Neural crest cell (in vitro differentiated cells): ENCODE results near the gene CDHR5. TPM values are rescaled to one million over a fixed set of nuclear protein-coding genes. Genes with fewer than 3 reads are reported as not detected.
A peak's percentile ranks its signal among the peaks of the same experiment; 100 is the strongest.

Experiments used
- DNase-seq: peaks from one replicate; pipeline ENCODE4 v3.0.0; 2021; ENCODE audit warnings: low read depth, mixed read lengths, low spot score
- H3K27ac Mint-ChIP-seq: one replicate; pipeline ENCODE4 v1.8.0; 2021; ENCODE audit warnings: mild to moderate bottlenecking, mixed read lengths; ENCODE audit not compliant: unreplicated experiment
- H3K27me3 Mint-ChIP-seq: 2 replicates; pipeline ENCODE4 v1.8.0; 2021; ENCODE audit warnings: low read depth, mild to moderate bottlenecking, mixed read lengths
- H3K36me3 Mint-ChIP-seq: 2 replicates; pipeline ENCODE4 v1.8.0; 2021; ENCODE audit warnings: low read depth, mild to moderate bottlenecking, mixed read lengths
- H3K4me1 Mint-ChIP-seq: 2 replicates; pipeline ENCODE4 v1.8.0; 2021; ENCODE audit warnings: mixed read lengths
- H3K4me3 Mint-ChIP-seq: one replicate; pipeline ENCODE4 v1.8.0; 2021; ENCODE audit warnings: mild to moderate bottlenecking, mixed read lengths
- H3K9me3 Mint-ChIP-seq: 2 replicates; pipeline ENCODE4 v1.8.0; 2021; ENCODE audit warnings: mixed read lengths
- total RNA-seq: library from RNA; stranded (reverse); gene quantifications from 2 replicates; pipeline ENCODE4 v1.2.1, GENCODE V29; 2021
- TF ChIP-seq, protein P1 (sequence below): fragments of 200-600 bp; sonication (generic); conservative IDR thresholded peaks from 2 replicates; pipeline ENCODE4 v1.5.0; 2021; ENCODE audit warnings: antibody characterized with exemption, mild to moderate bottlenecking

The CDHR5 gene
- total RNA-seq, 1 donor from 2014 or later, result not detected

GRCh38 chr11:579830-580601 lies 44.7 kb downstream of the CDHR5 start:
- Mint-ChIP-seq H3K4me1 (peaks cover 24% of the 10 kb centered on the region), H3K4me3 (peak overlapping the region; percentile 67), H3K36me3 (no peaks in the 10 kb centered on the region), H3K27ac (no peak overlapping the region), H3K27me3 (peaks cover 10% of the 10 kb centered on the region), H3K9me3 (no peaks in the 10 kb centered on the region)
- TF ChIP-seq, protein P1, sequence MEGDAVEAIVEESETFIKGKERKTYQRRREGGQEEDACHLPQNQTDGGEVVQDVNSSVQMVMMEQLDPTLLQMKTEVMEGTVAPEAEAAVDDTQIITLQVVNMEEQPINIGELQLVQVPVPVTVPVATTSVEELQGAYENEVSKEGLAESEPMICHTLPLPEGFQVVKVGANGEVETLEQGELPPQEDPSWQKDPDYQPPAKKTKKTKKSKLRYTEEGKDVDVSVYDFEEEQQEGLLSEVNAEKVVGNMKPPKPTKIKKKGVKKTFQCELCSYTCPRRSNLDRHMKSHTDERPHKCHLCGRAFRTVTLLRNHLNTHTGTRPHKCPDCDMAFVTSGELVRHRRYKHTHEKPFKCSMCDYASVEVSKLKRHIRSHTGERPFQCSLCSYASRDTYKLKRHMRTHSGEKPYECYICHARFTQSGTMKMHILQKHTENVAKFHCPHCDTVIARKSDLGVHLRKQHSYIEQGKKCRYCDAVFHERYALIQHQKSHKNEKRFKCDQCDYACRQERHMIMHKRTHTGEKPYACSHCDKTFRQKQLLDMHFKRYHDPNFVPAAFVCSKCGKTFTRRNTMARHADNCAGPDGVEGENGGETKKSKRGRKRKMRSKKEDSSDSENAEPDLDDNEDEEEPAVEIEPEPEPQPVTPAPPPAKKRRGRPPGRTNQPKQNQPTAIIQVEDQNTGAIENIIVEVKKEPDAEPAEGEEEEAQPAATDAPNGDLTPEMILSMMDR, result no peak
- no peak for DNase-seq

GRCh38 chr11:578276-579035 lies 46.3 kb downstream of the CDHR5 start:
- Mint-ChIP-seq H3K4me1 (peaks cover 27% of the 10 kb centered on the region), H3K36me3 (no peaks in the 10 kb centered on the region), H3K9me3 (no peaks in the 10 kb centered on the region), H3K27ac (no peak overlapping the region), H3K27me3 (peaks cover 25% of the 10 kb centered on the region), H3K4me3 (peak overlapping the region; percentile 91)
- TF ChIP-seq, protein P1, result no peak
- no peak for DNase-seq

DNA sequence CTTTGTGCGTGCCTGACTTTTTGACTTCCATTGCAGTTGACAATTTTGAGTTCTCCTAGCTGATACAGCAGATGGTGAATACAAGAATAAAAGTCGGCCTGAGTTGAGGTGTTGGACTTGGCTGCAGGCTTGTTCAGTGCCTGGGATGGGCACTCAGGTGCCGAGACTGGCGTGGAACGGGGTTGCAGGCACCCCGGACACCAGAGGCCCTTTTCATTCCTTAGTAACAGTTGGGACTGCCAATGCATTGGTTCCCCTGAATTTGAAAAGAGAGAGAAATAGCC lies 47.2 kb downstream of the CDHR5 start:
- Mint-ChIP-seq H3K27ac (peak overlapping the region; percentile 93), H3K36me3 (no peaks in the 10 kb centered on the region), H3K27me3 (peaks cover 29% of the 10 kb centered on the region), H3K9me3 (no peaks in the 10 kb centered on the region), H3K4me3 (peak overlapping the region; percentile 91), H3K4me1 (peaks cover 27% of the 10 kb centered on the region)
- TF ChIP-seq, protein P1, result no peak
- DNase-seq, result no peak

GRCh38 chr11:576811-577610 lies 47.7 kb downstream of the CDHR5 start:
- no peaks in the 10 kb centered on the region for H3K36me3 Mint-ChIP-seq
- TF ChIP-seq, protein P1, result no peak
- H3K27ac Mint-ChIP-seq, result peak overlapping the region; percentile 93
- no peaks in the 10 kb centered on the region for H3K9me3 Mint-ChIP-seq
- H3K4me3 Mint-ChIP-seq, result peak overlapping the region; percentile 91
- peaks cover 27% of the 10 kb centered on the region for H3K4me1 Mint-ChIP-seq
- peaks cover 29% of the 10 kb centered on the region for H3K27me3 Mint-ChIP-seq
- no peak for DNase-seq

DNA sequence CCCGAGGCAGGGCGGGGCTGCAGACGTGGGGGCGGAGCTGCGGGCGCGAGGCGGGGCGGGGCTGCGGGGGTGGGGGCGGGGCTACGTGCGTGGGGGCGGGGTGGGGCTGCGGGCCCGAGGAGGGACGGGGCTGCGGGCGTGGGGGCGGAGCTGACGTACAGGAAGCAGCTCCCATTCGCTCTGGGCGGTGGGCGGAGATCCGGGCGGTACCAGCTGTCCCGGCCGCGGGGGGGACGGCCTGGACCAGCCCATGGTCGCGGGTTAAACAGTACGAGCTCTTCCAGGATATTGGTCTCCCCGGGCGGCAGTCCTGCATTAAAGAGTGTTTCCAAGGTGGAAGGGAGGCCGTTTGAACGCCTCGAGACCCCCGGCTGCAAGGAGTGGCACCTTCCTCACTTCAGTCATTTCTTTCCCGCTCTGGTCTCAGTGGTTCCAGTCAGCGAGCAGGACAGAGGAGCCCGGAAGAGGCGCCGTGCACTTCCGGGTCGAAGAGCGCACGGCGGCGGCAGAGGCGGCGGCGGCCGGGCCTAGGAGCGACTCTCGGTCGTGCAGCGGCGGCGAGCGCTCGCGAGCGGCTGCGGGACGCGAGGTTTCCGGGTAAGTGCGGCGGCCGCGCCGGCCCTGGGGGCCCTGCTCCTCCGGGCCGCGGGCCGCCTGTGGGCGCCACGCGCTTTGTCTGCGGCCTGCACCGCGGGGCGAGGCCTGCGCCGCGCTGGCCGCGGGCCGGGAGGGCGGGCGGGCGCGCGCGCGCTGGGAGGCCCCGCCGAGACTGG lies 48.6 kb downstream of the CDHR5 start, which contains the start of gene PHRF1:
Gene PHRF1, plus strand, starts transcription at position 475 of the 773 bp plus-strand sequence. CDS start 5,043 bp downstream, outside the sequence.
- peak within 1 kb of the TSS; percentile 91 for H3K4me3 Mint-ChIP-seq
- no peaks in the 10 kb centered on the region for H3K9me3 Mint-ChIP-seq
- DNase-seq, result peak; percentile 90
- H3K27me3 Mint-ChIP-seq, result peaks cover 29% of the 10 kb centered on the region
- H3K36me3 Mint-ChIP-seq, result no peaks in the 10 kb centered on the region
- H3K4me1 Mint-ChIP-seq, result peaks cover 27% of the 10 kb centered on the region
- TF ChIP-seq, protein P1, result no peak
- H3K27ac Mint-ChIP-seq, result peak within 1 kb of the TSS; percentile 100
